ENCODE results near the gene LTBP3.
A peak's percentile ranks its signal among the peaks of the same experiment; 100 is the strongest.

LTBP3 gene

DNA sequence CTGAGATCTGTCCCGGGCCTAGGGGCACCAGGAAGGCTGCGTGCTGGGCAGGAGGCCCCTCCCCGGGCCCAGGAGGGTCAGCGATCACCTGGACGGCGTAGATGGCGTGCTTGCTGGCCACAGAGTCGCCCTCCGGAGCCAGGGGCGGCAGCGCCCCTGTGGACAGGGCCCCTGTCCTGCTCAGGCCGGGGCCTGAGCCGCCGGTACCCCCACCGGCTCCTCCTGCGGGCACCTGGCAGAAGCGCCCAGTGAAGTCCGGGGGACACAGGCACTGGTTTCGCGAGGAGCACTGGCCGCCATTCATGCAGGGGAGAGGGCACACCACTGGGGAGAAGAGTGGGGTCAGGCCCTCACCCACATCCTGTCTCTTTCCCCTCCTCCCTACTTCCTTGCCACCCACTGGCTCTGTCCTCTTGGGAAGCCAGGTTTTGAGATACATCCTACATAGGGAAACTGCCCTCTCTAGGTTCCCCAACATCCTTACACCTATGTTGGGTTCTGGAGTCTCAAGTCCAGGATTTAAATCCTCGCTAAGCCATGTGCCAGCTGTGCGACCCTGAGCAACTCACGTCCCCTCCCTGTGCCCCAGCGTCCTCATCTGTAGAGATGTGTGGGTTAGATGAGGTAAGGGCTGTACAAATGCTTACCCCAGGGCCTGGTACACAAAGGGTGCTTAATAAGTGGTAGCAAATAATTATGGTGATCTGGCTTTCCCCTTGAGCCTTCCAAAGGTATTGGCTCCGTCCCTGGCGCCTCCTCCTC lies 3.9 kb downstream of the LTBP3 start:
- H3K27ac ChIP-seq = no peak overlapping the region
- TF ChIP-seq ZFX (IDR thresholded peaks at IDR 0.05) = no peak
- no peak for TF ChIP-seq CTCF (conservative IDR thresholded peaks at IDR 0.05)

- H3K27ac ChIP-seq = no peak overlapping the region
- TF ChIP-seq ZFX (IDR thresholded peaks at IDR 0.05) (no peak), CTCF (conservative IDR thresholded peaks at IDR 0.05) (no peak)
Measured at GRCh38 chr11:65553301-65554001, 4.7 kb downstream of the LTBP3 start.

GRCh38 chr11:65552388-65552951 lies 5.7 kb downstream of the LTBP3 start:
- TF ChIP-seq CTCF (conservative IDR thresholded peaks at IDR 0.05) (no peak; the same call in 1 of the 2 replicates), ZFX (IDR thresholded peaks at IDR 0.05) (no peak)
- no peak overlapping the region for H3K27ac ChIP-seq

- no peak for TF ChIP-seq ZFX (IDR thresholded peaks at IDR 0.05)
- TF ChIP-seq CTCF (conservative IDR thresholded peaks at IDR 0.05) = peak; percentile 83
- H3K27ac ChIP-seq = no peak overlapping the region
Measured at GRCh38 chr11:65551572-65552387, 6.4 kb downstream of the LTBP3 start.

- no peak for TF ChIP-seq CTCF (conservative IDR thresholded peaks at IDR 0.05)
- no peak for TF ChIP-seq ZFX (IDR thresholded peaks at IDR 0.05)
- H3K27ac ChIP-seq = no peak overlapping the region
Measured at GRCh38 chr11:65549096-65549495, 9.1 kb downstream of the LTBP3 start.

DNA sequence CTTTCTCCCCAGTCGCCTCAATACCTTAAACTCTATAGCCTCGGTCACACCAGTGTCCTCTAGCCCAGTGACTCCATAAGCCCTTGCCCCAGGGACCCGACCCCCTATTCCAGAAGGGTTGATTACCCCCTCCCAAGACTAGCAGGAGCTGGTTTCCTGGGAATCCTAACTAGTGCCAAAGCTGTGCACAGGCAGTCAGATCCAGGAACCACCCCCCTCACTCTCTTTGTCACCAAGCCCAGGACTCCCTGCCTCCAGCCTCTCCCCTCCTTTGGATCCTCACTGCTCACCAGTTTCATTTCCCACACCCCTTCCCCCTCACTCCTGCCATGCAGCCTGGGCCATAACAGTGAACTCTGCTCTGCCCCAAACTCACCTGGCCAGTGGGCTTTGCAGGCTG lies 9.8 kb downstream of the LTBP3 start:
- TF ChIP-seq ZFX (IDR thresholded peaks at IDR 0.05) (no peak), CTCF (conservative IDR thresholded peaks at IDR 0.05) (no peak)
- H3K27ac ChIP-seq = no peak overlapping the region

Measured in C4-2B (cell line).